WI38 (cell line): Measurements from ENCODE around the gene SNRPD2.
A peak's percentile ranks its signal among the peaks of the same experiment; 100 is the strongest.

Experiments used
- H3K4me3 ChIP-seq: 2 replicates; pipeline ENCODE4 v1.5.1; 2011; ENCODE audit warnings: low read depth, mild to moderate bottlenecking, control low read depth, low read length
- CTCF ChIP-seq: IDR thresholded peaks from 2 replicates; pipeline ENCODE4 v1.5.1; 2012; ENCODE audit warnings: low read depth, mild to moderate bottlenecking, control low read depth, low read length

SNRPD2 gene

GRCh38 chr19:45717983-45718650 lies 26.4 kb upstream of the SNRPD2 start:
- TF ChIP-seq CTCF = no peak
- H3K4me3 ChIP-seq = peak overlapping the region; percentile 54

GRCh38 chr19:45717131-45717982 lies 25.6 kb upstream of the SNRPD2 start:
- TF ChIP-seq CTCF = no peak
- H3K4me3 ChIP-seq = peak overlapping the region; percentile 73

- TF ChIP-seq CTCF = no peak
- peak overlapping the region; percentile 73 for H3K4me3 ChIP-seq
Measured at GRCh38 chr19:45716359-45717130, 24.8 kb upstream of the SNRPD2 start.

GRCh38 chr19:45715139-45715538 lies 23.4 kb upstream of the SNRPD2 start:
- no peak overlapping the region for H3K4me3 ChIP-seq
- no peak for TF ChIP-seq CTCF

- TF ChIP-seq CTCF = no peak
- H3K4me3 ChIP-seq = no peak overlapping the region
Measured at GRCh38 chr19:45713141-45713540, 21.4 kb upstream of the SNRPD2 start.

- no peak overlapping the region for H3K4me3 ChIP-seq
- TF ChIP-seq CTCF = no peak
Measured at GRCh38 chr19:45712699-45713067, 20.9 kb upstream of the SNRPD2 start.
